K562 (cell line): ENCODE data around the gene ATRIP. TPM values are rescaled to one million over a fixed set of nuclear protein-coding genes. Genes with fewer than 3 reads are reported as not detected.

Source experiments
- BHLHE40 ChIP-seq: IDR thresholded peaks from 2 replicates; pipeline ENCODE4 v1.6.1; 2011; ENCODE audit warnings: low read length, improper control_type of control experiment
- CHCHD3 ChIP-seq: fragments of 250-450 bp; sonication (Bioruptor Pico); IDR thresholded peaks from 2 replicates; pipeline ENCODE4 v2.1.2; 2022; ENCODE audit warnings: mild to moderate bottlenecking
- COPS2 ChIP-seq: fragments of 450-650 bp; conservative IDR thresholded peaks from 2 replicates; pipeline ENCODE4 v1.6.1; 2016; ENCODE audit warnings: mild to moderate bottlenecking, moderate library complexity
- ELF4 ChIP-seq: fragments of 450-650 bp; formaldehyde crosslinking; IDR thresholded peaks from 2 replicates; pipeline ENCODE4 v1.4.0; 2022; ENCODE audit warnings: missing genetic modification characterization
- GABPB1 ChIP-seq: sonication (generic); formaldehyde crosslinking; IDR thresholded peaks from 2 replicates; pipeline ENCODE4 v1.8.0; 2022; ENCODE audit warnings: mild to moderate bottlenecking, missing genetic modification reagents
- GTF2F1 ChIP-seq: IDR thresholded peaks from 2 replicates; pipeline ENCODE4 v1.6.1; 2011; ENCODE audit warnings: low read depth, low read length, improper control_type of control experiment
- NBN ChIP-seq: fragments of 450-650 bp; IDR thresholded peaks from 2 replicates; pipeline ENCODE4 v1.6.1; 2016; ENCODE audit warnings: low read depth, mild to moderate bottlenecking
- NCOA1 ChIP-seq: fragments of 450-650 bp; IDR thresholded peaks from 2 replicates; pipeline ENCODE4 v1.6.1; 2016; ENCODE audit warnings: low read depth
- NFATC3 ChIP-seq: fragments of 450-650 bp; IDR thresholded peaks from 2 replicates; pipeline ENCODE4 v1.6.1; 2017; ENCODE audit warnings: mild to moderate bottlenecking
- PML ChIP-seq: IDR thresholded peaks from 2 replicates; pipeline ENCODE4 v1.6.1; 2012; ENCODE audit warnings: low read length, inconsistent platforms
- RFX7 ChIP-seq: fragments of 250-450 bp; sonication (Bioruptor Pico); IDR thresholded peaks from 2 replicates; pipeline ENCODE4 v1.5.1; 2021; ENCODE audit warnings: mild to moderate bottlenecking
- STAG1 ChIP-seq: sonication (generic); formaldehyde crosslinking; IDR thresholded peaks from 2 replicates; pipeline ENCODE4 v1.5.0; 2020; ENCODE audit warnings: missing genetic modification reagents, borderline replicate concordance
- ZFP30 ChIP-seq: fragments of 250-450 bp; sonication (Bioruptor Pico); IDR thresholded peaks from 2 replicates; pipeline ENCODE4 v1.8.0; 2022; ENCODE audit warnings: moderate library complexity, mild to moderate bottlenecking, inconsistent platforms, borderline replicate concordance
- ZNF583 ChIP-seq: fragments of 250-450 bp; sonication (Bioruptor Pico); IDR thresholded peaks from 2 replicates; pipeline ENCODE4 v1.4.0; 2020
- polyA plus RNA-seq, 8 experiments: library from polyadenylated mRNA; depleted of rRNA in 4 of 8; stranded (reverse) in 5 of 8; unstranded in 3 of 8; fragments of >200 nt; fragmentation: Nextera tagmentation in 2 of 8; fragmentation: Illumina TruSeq in 1 of 8; extraction: Ambion mirVana in 2 of 8; extraction: Trizol in 1 of 8; gene quantifications; 2 replicates each; pipeline versions ENCODE4 v1.2.1 to v1.2.3, GENCODE V29; 2011 to 2014; ENCODE audit warnings: inconsistent platforms in 1 of 8, missing spikeins in 1 of 8
- total RNA-seq, 7 experiments: library from RNA; depleted of rRNA in 6 of 7; stranded (reverse); fragments of >200 nt in 6 of 7; fragmentation: Illumina TruSeq in 2 of 7; extraction: Trizol in 2 of 7; gene quantifications; 2 replicates each; pipeline versions ENCODE4 v1.2.1 to v1.2.3, GENCODE V29; 2011 to 2021; ENCODE audit warnings: low replicate concordance in 1 of 7
- TF ChIP-seq, protein P1 (sequence below): sonication (generic); formaldehyde crosslinking; IDR thresholded peaks from 2 replicates; pipeline ENCODE4 v1.8.0; 2023; ENCODE audit warnings: mild to moderate bottlenecking, missing genetic modification reagents
- TF ChIP-seq, protein P2 (sequence below): fragments of 250-450 bp; sonication (Bioruptor Pico); IDR thresholded peaks from 2 replicates; pipeline ENCODE4 v1.8.0; 2021; ENCODE audit warnings: moderate library complexity, mild to moderate bottlenecking, inconsistent platforms
- TF ChIP-seq, protein P3 (sequence below): fragments of 250-450 bp; sonication (Bioruptor Pico); IDR thresholded peaks from 2 replicates; pipeline ENCODE4 v1.5.0; 2021; ENCODE audit warnings: mild to moderate bottlenecking, borderline replicate concordance
- TF ChIP-seq, protein P4 (sequence below), 2 experiments: fragments of 450-650 bp in 1 of 2; sonication (generic) in 1 of 2; formaldehyde crosslinking; conservative IDR thresholded peaks; 2 replicates each; pipeline versions ENCODE4 v1.4.0 to v1.8.1; 2020 to 2022; ENCODE audit warnings: mild to moderate bottlenecking in 1 of 2, missing genetic modification reagents in 1 of 2
- TF ChIP-seq, protein P5 (sequence below): fragments of 450-650 bp; IDR thresholded peaks from 2 replicates; pipeline ENCODE4 v1.6.1; 2017; ENCODE audit warnings: mild to moderate bottlenecking, moderate library complexity

The ATRIP gene
- total and polyA plus RNA-seq, 9 of the 15 experiments (the other 6 are each of a cell fraction or from before 2014, with no cell fraction given): 1.7 to 15.7 (median 10.5) TPM

DNA sequence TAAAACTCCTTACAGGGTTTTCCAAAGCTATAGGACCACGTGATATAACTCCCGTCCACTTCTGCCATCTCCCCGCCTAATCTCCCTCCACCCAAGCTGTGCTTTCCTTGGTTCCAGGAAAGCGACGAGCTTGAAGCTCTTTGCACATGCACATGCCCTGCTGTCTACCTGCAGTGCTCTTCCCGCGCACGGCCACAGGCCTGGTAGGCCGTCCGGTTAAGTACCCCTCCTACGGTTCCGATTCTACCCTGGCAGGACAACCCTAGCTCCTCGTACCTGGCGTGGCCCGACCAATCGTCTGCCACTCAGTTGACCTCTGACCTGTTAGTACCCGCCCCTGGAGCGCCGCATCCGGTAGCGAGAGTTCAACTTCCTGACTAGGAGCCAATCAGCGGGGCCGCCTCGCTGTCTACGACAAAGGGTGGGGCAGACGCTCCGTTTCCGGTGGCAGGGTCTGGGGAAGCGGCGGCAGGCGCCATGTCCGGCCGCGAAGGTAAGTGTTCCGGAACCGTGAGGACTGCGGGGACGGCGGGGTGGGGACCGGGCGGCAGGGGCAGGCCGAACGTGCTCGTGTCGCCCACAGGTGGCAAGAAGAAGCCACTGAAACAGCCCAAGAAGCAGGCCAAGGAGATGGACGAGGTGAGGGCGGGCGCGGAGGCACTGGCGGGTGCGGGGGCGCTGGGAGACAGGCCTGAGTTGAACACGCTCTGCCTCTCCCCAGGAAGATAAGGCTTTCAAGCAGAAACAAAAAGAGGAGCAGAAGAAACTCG is 6.5 kb upstream of the ATRIP start, which contains the start of the genes CCDC51 and TMA7 (continued):
- peak; percentile 65; the same call in 1 of the 2 replicates for TF ChIP-seq PML
- no peak for TF ChIP-seq ZNF583
- no peak for TF ChIP-seq NBN
- TF ChIP-seq RFX7 (CRISPR knock-in tag): no peak
- TF ChIP-seq NCOA1: 0 out of 2 replicates have a peak, but pooled peaks have one; percentile 10
- TF ChIP-seq, protein P1, sequence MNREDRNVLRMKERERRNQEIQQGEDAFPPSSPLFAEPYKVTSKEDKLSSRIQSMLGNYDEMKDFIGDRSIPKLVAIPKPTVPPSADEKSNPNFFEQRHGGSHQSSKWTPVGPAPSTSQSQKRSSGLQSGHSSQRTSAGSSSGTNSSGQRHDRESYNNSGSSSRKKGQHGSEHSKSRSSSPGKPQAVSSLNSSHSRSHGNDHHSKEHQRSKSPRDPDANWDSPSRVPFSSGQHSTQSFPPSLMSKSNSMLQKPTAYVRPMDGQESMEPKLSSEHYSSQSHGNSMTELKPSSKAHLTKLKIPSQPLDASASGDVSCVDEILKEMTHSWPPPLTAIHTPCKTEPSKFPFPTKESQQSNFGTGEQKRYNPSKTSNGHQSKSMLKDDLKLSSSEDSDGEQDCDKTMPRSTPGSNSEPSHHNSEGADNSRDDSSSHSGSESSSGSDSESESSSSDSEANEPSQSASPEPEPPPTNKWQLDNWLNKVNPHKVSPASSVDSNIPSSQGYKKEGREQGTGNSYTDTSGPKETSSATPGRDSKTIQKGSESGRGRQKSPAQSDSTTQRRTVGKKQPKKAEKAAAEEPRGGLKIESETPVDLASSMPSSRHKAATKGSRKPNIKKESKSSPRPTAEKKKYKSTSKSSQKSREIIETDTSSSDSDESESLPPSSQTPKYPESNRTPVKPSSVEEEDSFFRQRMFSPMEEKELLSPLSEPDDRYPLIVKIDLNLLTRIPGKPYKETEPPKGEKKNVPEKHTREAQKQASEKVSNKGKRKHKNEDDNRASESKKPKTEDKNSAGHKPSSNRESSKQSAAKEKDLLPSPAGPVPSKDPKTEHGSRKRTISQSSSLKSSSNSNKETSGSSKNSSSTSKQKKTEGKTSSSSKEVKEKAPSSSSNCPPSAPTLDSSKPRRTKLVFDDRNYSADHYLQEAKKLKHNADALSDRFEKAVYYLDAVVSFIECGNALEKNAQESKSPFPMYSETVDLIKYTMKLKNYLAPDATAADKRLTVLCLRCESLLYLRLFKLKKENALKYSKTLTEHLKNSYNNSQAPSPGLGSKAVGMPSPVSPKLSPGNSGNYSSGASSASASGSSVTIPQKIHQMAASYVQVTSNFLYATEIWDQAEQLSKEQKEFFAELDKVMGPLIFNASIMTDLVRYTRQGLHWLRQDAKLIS (CRISPR knock-in tag): no peak
- TF ChIP-seq ZFP30 (CRISPR knock-in tag): no peak
- TF ChIP-seq, protein P2, sequence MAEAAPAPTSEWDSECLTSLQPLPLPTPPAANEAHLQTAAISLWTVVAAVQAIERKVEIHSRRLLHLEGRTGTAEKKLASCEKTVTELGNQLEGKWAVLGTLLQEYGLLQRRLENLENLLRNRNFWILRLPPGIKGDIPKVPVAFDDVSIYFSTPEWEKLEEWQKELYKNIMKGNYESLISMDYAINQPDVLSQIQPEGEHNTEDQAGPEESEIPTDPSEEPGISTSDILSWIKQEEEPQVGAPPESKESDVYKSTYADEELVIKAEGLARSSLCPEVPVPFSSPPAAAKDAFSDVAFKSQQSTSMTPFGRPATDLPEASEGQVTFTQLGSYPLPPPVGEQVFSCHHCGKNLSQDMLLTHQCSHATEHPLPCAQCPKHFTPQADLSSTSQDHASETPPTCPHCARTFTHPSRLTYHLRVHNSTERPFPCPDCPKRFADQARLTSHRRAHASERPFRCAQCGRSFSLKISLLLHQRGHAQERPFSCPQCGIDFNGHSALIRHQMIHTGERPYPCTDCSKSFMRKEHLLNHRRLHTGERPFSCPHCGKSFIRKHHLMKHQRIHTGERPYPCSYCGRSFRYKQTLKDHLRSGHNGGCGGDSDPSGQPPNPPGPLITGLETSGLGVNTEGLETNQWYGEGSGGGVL (CRISPR knock-in tag): no peak
- no peak for TF ChIP-seq BHLHE40
- TF ChIP-seq, protein P3, sequence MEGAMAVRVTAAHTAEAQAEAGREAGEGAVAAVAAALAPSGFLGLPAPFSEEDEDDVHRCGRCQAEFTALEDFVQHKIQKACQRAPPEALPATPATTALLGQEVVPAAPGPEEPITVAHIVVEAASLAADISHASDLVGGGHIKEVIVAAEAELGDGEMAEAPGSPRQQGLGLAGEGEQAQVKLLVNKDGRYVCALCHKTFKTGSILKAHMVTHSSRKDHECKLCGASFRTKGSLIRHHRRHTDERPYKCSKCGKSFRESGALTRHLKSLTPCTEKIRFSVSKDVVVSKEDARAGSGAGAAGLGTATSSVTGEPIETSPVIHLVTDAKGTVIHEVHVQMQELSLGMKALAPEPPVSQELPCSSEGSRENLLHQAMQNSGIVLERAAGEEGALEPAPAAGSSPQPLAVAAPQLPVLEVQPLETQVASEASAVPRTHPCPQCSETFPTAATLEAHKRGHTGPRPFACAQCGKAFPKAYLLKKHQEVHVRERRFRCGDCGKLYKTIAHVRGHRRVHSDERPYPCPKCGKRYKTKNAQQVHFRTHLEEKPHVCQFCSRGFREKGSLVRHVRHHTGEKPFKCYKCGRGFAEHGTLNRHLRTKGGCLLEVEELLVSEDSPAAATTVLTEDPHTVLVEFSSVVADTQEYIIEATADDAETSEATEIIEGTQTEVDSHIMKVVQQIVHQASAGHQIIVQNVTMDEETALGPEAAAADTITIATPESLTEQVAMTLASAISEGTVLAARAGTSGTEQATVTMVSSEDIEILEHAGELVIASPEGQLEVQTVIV: no peak
- TF ChIP-seq STAG1 (CRISPR knock-in tag): no peak
- no peak for TF ChIP-seq CHCHD3 (CRISPR knock-in tag)
- TF ChIP-seq, protein P4, sequence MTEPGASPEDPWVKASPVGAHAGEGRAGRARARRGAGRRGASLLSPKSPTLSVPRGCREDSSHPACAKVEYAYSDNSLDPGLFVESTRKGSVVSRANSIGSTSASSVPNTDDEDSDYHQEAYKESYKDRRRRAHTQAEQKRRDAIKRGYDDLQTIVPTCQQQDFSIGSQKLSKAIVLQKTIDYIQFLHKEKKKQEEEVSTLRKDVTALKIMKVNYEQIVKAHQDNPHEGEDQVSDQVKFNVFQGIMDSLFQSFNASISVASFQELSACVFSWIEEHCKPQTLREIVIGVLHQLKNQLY (CRISPR knock-in tag; conservative IDR thresholded peaks at IDR 0.05): no peak
- TF ChIP-seq GABPB1: peak; percentile 93
- TF ChIP-seq ELF4 (CRISPR knock-in tag): no peak
- no peak for TF ChIP-seq COPS2
- TF ChIP-seq, protein P5, sequence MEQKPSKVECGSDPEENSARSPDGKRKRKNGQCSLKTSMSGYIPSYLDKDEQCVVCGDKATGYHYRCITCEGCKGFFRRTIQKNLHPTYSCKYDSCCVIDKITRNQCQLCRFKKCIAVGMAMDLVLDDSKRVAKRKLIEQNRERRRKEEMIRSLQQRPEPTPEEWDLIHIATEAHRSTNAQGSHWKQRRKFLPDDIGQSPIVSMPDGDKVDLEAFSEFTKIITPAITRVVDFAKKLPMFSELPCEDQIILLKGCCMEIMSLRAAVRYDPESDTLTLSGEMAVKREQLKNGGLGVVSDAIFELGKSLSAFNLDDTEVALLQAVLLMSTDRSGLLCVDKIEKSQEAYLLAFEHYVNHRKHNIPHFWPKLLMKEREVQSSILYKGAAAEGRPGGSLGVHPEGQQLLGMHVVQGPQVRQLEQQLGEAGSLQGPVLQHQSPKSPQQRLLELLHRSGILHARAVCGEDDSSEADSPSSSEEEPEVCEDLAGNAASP: no peak
- no peak for TF ChIP-seq NFATC3
- TF ChIP-seq GTF2F1: no peak
